HG03095 (cell line): Measurements from ENCODE around the gene PTPMT1.

Experiments used
- ATAC-seq: cut with Tn5 transposase; IDR thresholded peaks from one replicate; pipeline ENCODE4 v1.9.1; 2021; ENCODE audit warnings: moderate library complexity; ENCODE audit not compliant: unreplicated experiment

PTPMT1 gene

GRCh38 chr11:47577460-47578041 lies 12.2 kb downstream of the PTPMT1 start:
- ATAC-seq: no peak

- ATAC-seq: peak; percentile 90
Observed at GRCh38 chr11:47578524-47579494, 13.4 kb downstream of the PTPMT1 start, which contains the start of the genes KBTBD4 and NDUFS3. TSS of gene KBTBD4 (minus strand) at chr11:47578970. CDS start at chr11:47578951, 19 bp downstream. TSS of gene NDUFS3 (plus strand) at chr11:47579074. CDS start at chr11:47579092, 18 bp downstream.

GRCh38 chr11:47583844-47584243 lies 18.4 kb downstream of the PTPMT1 start:
- no peak for ATAC-seq

GRCh38 chr11:47586098-47586855 lies 20.9 kb downstream of the PTPMT1 start, which contains the start of gene FAM180B:
TSS of gene FAM180B (plus strand) at chr11:47586678. CDS start at chr11:47586769, 91 bp downstream.
- ATAC-seq: no peak

GRCh38 chr11:47587039-47587716 lies 21.8 kb downstream of the PTPMT1 start:
- ATAC-seq: no peak

- no peak for ATAC-seq
Observed at GRCh38 chr11:47587723-47588326, 22.4 kb downstream of the PTPMT1 start.

- ATAC-seq: no peak
Observed at GRCh38 chr11:47589118-47589517, 23.7 kb downstream of the PTPMT1 start.

GRCh38 chr11:47589584-47589976 lies 24.2 kb downstream of the PTPMT1 start:
- no peak for ATAC-seq

- ATAC-seq: no peak
Observed at GRCh38 chr11:47589977-47590861, 24.8 kb downstream of the PTPMT1 start.

GRCh38 chr11:47591764-47592163 lies 26.4 kb downstream of the PTPMT1 start:
- no peak for ATAC-seq

- ATAC-seq: no peak
Observed at GRCh38 chr11:47592251-47592650, 26.9 kb downstream of the PTPMT1 start.

GRCh38 chr11:47592970-47593369 lies 27.6 kb downstream of the PTPMT1 start:
- ATAC-seq: no peak

- ATAC-seq: no peak
Observed at GRCh38 chr11:47593492-47593933, 28.1 kb downstream of the PTPMT1 start.

- ATAC-seq: no peak
Observed at GRCh38 chr11:47593934-47594855, 28.8 kb downstream of the PTPMT1 start, which contains the start of gene C1QTNF4. TSS of gene C1QTNF4 (minus strand) at chr11:47594411. CDS start at chr11:47590810, 3,601 bp downstream.

GRCh38 chr11:47595029-47595428 lies 29.6 kb downstream of the PTPMT1 start:
- no peak for ATAC-seq

- ATAC-seq: no peak
Observed at GRCh38 chr11:47595967-47596366, 30.6 kb downstream of the PTPMT1 start.

GRCh38 chr11:47599902-47600301 lies 34.5 kb downstream of the PTPMT1 start:
- no peak for ATAC-seq

- ATAC-seq: no peak
Observed at GRCh38 chr11:47603295-47603694, 37.9 kb downstream of the PTPMT1 start.
